ENCODE results near the gene ARPIN.
"Not testable (repeated sequence)": the region's sequence is repeated elsewhere in the genome, so short reads cannot be mapped to it uniquely, and the experiment has no call there.

Gene ARPIN

DNA sequence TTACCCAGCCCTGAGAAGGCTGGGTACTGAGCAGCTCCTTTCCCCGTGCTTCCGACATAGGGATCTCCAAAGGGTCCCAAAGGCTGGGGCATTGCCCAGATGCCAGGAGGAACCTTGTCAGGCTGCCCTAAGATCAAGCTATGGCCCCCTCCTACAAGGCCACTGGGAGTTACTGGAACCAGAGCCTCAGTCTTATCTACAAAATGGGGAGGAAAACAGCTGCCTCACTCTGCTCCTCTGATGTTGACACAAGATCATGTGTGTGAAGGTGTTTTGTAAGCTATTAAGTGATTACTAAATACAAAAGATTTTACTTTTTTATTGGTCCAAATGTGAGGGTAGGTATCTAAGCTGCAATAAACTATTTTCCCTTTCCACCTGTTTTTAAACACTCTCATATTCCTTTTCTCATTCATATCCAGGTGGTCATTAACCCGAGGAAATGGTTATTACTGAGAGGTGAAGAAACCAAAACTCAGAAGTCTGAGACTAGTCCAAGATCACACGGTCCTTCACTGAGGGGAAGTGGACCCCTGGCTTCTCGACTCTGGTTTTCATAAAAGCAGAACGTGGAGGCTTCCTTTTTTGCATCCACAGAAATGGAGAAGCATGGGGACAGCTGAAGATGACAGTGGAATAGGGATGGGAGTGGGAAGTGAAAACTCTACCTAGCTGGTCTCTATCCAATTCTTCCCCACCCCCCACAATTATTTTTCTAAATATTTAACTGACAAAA is 1.7 kb downstream of the ARPIN start:
- DNase-seq (ENCODE audit: low read depth, low spot score), result no peak

DNA sequence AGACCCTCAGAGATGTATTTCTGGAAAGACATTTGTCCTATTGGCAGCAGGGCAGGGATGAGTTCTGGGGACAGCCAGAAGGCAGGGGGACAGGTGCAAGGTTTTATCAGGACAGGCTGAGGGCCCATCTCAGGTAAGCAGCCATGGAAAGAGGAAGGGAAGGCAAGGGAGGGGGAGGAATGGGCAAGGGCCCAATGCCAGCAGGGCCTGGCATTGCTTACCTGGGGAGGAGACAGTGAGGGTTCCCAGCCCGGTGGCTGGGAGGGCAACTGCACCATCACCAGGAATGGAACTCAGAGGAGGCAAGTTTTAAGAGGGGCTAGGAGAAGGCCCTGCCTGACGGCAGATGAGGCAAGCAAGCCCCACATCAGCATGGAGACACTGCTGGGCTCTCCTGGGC is 3.1 kb downstream of the ARPIN start:
- DNase-seq (ENCODE audit: low read depth, low spot score), result no peak

DNA sequence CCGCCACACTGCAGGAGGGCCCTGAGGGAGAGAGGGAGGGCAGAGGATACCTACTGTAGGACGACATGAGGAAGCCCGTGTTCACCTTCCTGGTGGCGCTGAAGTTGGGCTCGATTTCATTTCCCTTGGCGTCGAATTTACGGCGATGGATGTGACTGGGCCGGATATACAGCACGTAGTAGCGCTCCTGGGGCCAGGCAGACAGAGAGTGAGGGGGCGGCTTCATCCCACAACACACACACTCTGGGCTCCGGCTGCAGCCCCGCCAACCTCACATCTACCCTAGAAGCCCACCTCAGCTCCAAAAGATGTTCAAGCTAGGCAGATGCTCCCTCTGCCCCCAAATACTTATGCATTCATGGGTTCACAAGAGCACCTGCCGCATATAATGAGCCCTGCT is 4.5 kb downstream of the ARPIN start:
- no peak for DNase-seq (ENCODE audit: low read depth, low spot score)

DNA sequence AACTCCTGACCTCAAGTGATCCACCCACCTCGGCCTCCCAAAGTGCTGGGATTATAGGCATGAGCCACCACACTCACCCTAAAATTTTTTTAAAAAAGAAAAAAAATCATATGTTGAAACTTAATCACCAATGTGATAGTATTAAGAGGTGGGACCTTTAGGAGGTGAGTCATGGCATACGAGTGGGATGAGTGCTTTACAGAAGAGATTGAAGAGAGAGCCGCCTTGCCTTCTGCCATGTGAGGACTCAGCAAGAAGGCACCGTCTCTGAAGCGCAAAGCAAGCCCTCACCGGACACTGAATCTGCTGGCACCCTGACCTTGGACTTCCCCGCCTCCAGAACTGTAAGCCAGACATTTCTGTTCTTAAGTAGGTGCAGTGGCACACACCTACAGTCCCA is 5.5 kb downstream of the ARPIN start:
- DNase-seq (ENCODE audit: low read depth, low spot score), result no peak

DNA sequence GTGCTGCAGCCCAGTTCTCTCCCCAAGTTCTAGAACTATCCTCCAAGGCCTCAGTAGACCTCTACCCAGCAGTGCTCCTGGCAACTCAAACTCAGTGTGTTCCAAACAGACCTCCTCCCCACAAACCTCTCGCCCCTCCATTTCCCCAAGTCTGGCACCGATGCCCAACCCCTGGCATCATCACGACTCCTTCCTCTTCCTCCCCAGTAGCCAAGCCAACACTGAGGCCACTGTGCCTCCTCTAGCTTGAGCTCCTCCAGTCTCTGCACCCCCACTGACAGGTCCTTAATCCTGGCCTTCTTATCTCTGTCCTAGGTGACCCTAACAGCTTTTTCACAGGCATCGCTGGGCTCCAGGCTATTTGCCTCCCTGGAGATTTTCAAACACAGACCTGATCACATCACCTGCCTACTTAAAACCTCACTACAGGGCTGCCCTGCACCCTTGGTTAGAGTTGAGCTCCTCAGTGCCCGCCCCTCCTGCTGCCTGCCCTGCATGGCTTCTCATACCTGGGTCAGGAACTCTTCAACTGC is 6.8 kb downstream of the ARPIN start:
- DNase-seq (ENCODE audit: low read depth, low spot score), result no peak

DNA sequence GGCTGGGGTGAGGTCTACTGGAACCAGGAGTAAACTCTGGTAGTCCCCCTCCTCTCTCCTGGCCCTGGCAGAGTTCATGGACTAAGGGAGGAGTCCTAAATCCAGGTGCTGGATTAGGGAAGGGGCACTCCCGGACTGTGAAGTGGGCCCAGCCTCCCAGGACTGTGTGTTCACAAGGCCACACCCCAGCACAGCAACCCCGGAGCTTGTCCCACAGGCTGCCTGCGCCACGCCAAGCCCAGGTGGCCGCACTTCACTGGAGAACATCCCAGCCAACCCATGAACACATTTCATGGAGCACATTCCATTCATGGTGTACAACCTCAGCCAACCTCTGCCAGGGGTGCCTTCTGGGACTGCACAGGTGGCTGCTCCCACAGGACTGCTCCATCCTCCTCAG is 8.2 kb downstream of the ARPIN start:
- no peak for DNase-seq (ENCODE audit: low read depth, low spot score)

DNA sequence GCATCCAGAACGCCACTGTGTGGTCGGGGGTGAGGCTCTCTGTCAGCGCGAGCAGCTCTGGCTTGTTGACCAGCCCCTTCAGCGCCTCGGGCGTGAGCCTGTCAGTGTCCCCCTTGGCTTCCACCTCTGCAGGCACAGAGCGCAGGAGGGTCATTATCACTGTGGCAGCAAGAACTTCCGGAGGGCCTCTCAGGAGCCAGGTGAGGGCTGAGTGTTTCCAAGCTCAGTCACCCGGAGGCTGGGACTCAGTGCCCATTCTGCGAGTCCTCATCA is 9.0 kb downstream of the ARPIN start:
- DNase-seq (ENCODE audit: low read depth, low spot score), result no peak

DNA sequence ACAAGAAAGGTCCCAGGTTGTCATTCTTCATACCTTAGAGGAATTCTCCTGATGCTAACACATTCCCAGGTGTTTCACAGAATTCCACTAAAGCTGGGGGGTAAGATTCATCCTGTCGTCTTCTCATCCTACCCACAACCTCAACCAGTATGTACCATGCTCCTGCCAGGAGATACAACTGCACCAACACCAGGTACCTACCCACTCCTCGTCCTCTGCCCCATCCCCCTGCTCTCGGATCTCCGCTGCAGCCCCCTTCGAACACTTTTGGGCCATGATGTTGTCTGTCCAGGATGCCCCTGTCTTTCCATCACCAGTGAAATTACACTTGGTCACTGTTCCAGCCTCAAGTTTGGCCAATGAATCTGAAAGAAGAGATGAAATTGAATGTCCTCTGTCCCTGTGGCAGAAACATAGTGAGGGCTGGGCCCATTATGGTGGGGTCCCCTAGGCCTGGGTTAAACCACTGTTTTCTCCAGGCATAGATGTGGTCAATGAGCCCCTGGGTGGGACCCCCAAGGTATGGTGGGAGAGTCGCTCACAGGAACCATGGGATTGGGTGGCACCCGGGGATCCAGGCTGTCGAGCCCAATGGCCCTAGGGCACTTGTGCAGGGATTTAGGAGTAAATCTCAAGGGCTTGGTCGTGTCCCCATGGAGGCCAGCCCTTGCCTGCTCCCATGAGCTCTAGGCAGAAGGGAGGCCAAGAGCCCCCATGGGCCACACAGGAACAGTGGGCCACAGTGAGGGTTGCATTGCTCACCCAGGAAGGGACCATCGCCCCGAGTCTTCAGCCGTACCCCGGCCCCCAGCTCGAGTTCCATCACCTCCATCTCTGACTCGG is 9.5 kb downstream of the ARPIN start:
- DNase-seq (ENCODE audit: low read depth, low spot score), result no peak

DNA sequence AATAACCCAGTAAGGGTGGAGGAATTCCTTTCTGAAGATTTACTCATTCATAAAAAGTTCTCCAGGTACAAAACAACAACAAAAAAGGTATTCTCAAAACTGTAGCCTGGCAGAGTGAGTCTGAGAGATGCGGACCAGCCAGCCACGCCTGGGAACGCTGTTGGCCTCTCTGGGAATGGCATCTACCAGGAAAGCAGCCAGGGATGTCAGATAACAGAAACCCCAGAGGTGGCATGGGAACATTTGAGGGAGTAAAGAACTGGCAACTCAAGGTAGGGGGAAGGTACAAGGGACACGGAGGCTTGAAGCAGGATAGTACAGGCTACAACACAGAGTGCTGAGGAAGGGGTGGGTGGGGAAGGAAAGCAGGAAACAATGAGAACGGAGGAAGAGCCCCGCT is 11.9 kb downstream of the ARPIN start:
- no peak for DNase-seq (ENCODE audit: low read depth, low spot score)

DNA sequence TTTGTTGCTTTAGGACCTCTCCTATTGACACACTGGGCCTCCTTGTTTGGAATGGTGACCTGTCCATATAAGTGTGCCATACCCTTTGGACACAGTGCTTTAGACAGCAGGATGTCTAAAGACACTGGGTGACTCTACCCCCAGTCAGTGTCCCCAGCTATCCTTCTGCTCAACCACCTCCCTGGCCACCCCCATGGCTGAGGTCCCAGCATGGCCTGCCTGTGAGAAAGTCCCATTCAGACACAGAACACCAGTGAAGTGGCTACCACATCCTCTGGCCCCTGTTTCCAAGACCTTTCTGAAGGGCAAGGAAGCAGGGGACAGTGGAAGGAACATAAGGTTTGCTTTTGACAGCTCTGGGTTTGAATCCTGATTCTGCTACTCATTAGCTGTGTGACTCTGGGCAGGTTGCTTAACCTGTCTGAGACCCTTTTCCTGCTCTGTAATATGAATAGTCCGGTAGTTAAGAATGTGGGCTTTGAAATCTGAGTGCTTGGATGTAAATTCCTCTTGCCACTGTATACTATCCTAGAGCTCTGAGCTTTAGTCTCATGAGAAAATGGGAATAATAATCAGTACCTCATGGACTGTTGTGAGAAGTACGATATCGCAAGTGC is 12.7 kb downstream of the ARPIN start:
- DNase-seq (ENCODE audit: low read depth, low spot score), result no peak

DNA sequence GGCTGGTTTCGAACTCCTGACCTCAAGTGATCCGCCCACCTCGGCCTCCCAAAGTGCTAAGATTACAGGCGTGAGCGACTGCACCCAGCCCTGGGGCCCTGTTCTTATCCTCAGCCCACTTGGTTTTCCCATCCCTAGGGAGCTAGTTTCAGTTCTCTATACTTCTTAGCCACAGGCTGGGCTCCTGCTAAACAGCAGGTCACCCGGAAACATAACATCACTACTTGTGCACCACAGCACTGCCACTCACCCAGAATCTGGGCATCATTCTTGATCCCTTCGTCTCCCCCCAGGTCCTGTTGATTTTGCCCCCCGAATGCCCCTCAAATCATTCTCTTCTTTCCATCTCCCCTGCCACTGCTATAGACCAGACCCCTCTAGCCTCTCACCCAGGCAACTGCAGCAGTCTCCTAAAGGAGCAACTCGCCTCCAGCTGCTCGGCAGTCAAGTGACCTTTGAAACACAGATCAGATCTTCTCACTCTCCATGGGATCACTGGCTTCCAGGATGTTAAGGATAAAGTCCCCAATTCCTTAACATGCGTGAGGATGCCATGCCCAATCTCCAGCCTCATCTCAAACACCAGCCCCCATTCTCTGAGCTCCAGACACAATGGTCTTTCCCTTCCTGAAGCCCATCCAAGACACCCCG is 13.3 kb downstream of the ARPIN start:
- DNase-seq (ENCODE audit: low read depth, low spot score), result no peak

DNA sequence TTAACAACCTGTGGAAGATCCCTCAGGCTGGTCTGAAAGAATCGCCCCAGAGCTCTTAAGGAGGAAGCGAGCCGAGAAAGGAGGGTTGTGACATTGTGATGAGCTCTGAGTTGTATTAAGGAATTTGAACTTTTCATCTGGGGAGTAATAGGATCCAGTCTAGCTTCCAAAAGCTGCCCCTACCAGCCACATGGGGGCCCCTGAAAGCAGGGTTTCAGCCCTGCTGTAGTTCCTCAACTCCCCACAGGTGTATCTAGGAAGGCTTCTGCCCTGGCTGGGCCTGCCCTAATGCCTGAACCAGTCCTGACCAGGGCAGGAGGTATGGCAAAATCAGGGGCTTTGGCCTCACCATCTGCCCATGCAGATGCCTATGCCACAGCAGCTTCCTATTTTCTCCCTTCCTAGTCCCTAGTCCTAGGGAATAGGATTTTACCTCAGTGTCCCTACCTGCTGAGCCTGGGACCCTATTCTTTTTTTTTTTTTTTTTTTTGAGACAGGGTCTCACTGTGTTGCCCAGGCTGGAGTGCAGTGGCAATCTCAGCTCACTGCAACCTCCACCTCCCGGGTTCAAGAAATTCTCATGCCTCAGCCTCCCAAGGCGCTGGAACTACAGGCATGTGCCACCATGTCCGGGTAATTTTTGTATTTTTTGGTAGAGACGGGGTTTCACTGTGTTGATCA is 14.0 kb downstream of the ARPIN start:
- peak; percentile 50 for DNase-seq (ENCODE audit: low read depth, low spot score)

DNA sequence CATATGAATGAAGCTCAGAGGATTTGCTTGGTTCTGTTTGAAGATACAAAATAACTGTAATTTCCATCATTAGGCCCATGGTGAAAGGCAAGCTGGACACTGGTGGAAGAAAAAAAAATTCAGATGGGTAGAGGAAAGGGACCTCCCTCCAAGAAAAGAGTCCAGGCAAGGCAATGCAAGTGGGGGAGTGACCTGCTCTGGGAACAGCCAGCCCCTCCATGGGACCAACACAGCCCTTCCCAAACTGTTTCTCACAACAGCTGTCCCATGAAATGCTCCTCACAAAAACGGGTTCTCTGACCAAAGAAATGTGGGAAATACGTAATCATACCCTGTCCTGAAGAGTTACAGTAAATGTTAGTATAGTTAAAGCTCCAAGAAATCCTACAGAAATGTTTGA is 14.6 kb downstream of the ARPIN start:
- DNase-seq (ENCODE audit: low read depth, low spot score), result no peak

DNA sequence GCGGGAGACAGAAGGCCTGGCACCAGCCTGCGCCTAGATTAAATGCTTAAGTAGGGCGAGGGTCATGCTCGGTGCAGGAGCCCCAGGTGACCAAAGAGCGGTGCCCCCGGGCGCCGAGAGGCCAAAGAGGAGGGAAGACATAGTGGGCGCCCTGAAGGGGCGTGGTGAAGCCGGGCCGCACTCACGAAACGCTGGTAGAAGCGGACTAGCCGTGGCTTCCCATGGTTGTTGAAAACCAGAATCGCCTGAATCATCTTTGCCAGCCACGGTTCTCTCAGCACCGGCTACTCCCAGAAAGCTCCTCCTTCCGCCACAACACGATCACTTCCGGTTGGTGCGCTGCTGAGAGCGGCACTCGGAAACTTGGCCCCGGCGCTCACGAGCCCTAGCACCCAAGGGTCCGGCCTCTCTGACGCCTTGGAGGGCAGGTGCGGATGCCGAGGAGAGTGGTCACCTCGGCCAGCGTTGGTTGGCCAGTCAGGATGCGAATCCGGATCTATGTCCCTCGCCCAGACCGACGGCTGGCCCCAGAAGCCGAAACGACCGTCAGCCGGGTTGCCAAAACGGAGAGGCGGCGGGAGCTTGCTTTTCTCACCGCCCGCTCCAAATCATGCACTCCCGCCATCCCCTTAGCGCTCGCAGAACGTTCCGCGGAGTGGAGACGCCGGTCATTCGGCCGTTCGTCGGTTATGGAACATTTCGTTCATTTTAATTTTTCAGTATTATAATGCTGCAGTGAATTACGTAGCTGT is 18.9 kb downstream of the ARPIN start, which contains the start of gene AP3S2:
TSS of gene AP3S2 (minus strand) at position 299 of the 752 bp plus-strand sequence. CDS start at position 254, 45 bp downstream.
- DNase-seq (ENCODE audit: low read depth, low spot score), result peak; percentile 68

DNA sequence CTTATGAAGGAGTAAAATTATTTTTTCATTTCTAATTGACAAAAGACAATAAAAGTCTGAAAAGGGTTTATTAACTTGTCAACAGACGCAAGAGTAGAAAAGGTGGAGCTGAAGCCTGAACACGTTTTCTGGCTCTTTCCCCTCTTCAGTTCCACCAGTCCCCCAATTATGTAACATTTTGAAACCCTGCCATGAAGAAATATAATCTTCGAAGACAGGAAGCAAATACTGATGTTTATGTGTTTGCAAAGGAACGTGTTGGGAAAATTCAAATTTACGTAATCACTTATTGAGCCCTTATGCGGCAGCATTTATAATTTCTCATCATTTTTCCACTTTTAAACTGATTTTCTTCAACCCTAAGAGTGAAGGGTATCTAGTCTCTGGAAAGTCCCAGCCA is 19.7 kb downstream of the ARPIN start:
- no peak for DNase-seq (ENCODE audit: low read depth, low spot score)

DNA sequence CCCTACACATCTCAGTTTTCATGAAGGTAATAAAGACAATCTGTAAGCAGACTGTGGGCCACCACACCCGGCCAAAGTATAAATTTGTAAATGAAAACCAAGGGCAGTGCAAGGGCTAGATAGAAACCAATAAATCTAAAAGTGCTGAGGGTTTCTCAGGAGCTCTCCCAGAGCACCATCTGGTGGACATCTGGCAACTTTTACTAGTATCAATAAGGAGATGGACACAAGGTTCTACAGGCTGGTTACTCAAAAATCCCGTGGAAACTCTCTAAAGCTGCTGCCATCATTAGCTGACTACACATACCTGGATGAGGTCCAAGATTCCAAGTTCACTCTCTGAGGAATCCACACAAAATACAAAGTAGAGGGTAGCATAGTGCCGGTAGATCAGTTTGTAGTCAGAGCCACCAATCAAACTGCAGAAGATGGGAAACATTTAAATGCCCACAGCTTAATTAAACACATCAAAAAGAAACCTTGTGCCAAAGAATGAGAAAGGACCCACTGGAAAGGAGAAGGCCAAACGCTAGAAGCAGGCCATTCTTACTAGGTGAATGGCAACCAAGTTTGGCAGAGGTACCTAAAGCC is 24.4 kb downstream of the ARPIN start:
- DNase-seq (ENCODE audit: low read depth, low spot score), result no peak

DNA sequence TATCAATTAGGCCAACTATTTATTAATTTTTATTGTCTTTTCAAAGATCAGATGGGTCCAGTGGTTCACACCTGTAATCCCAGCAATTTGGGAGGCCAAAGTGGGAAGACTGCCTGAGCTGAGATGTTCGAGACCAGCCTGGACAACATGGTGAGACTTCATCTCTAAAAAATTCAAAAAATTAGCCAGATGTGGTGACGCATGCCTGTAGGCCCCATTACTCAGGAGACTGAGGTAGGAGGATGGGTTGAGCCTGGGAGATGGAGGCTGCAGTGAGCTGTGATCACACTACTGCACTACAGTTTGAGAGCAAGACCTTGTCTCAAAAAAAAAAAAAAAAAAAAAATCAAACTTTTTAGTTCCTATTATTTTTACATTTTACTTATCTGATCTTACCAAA is 27.1 kb downstream of the ARPIN start:
- DNase-seq (ENCODE audit: low read depth, low spot score), result no peak

DNA sequence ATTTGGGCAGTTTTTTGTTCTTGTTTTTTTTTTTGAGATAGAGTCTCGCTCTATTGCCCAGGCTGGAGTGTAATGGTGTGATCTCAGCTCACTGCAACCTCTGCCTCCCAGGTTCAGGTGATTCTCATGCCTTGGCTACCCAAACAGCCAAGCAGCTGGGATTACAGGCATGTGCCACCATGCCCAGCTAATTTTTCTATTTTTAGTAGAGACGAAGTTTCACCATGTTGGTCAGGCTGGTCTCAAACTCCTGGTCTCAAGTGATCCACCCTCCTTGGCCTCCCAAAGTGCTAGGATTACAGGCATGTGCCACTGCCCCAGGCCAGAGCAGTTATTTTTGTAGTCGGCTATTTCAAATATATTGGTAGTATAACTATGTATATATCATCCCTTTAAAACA is 27.6 kb downstream of the ARPIN start:
- DNase-seq (ENCODE audit: low read depth, low spot score), result not testable (repeated sequence)

DNA sequence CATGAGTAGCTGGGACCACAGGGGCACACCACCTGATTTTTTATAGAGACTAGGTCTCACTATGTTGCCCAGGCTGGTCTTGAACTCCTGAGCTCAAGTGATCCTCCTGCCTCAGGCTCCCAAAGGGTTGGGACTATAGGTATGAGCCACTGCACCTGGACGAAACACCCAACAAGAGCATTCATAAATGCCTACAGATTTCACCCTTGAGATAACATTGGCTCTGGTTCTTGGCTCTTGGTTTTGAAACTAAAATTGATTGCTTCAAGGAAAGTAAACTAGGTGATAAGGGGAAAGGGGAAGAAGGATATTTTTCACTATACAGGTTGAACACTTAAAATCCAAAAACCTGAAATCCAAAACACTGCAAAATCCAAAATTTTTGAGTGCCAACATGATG is 29.2 kb downstream of the ARPIN start:
- no peak for DNase-seq (ENCODE audit: low read depth, low spot score)

DNA sequence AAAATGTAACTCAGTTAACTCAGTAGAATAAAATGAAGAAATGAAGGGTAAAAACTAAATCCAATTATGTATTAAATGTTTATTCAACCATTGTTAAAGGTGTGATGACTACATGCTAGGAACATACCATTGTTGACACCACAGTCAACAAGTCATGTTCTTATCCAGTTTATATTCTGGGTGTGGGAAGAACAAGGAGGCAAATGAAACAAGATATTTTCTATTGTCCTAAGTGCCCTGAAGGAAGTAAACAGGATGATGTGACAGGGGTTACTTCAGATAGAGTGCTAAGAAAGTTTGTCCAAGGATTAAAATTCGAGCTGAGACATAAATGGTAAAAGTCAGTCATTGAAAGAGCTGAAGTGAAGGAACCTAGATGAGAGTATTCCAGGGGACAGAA is 32.0 kb downstream of the ARPIN start:
- no peak for DNase-seq (ENCODE audit: low read depth, low spot score)
